ENCODE results near the gene DLGAP4. TPM values are rescaled to one million over a fixed set of nuclear protein-coding genes. Genes with fewer than 3 reads are reported as not detected.

DLGAP4 gene
- total and polyA plus RNA-seq, 9 of the 15 experiments (the other 6 are each of a cell fraction or from before 2014, with no cell fraction given): 0.31 to 34.1 (median 4.5) TPM

DNA sequence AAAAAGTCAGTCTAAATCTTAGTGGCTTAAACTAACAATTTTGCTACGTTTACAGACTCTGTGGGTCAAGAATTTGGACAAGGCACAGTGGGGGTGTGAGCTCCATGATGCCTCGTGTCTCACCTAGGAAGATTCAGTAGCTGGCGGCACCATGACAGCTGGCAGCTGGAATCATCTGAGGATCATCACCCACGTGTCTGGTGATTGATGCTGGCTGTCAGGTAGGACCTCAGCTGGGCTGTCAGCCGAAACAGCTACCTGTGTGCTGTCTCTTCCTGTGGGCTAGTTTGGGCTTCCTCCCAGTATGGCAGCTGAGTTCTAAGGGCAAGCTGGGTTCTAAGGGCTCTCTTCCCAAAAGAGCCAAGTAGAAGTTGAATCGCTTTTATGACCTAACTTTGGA lies 26.4 kb upstream of the DLGAP4 start:
- no peak for FAIRE-seq
- Histone ChIP-seq H3K4me2 (ENCODE audit: insufficient read depth, low read length) (no peak overlapping the region), H3K27ac (ENCODE audit: extremely low read depth, low read depth, low read length) (no peak overlapping the region), H3K79me2 (ENCODE audit: control insufficient read depth, insufficient read depth, low read length) (no peaks in the 10 kb centered on the region), H4K20me1 (replicated peaks; ENCODE audit: control insufficient read depth, insufficient read depth, low read length) (no peaks in the 10 kb centered on the region), H3K9ac (ENCODE audit: insufficient read depth in 1 of 2, low read depth in 2 of 2, low read length in 2 of 2) (no peak overlapping the region), H3K4me3 (no peak overlapping the region), H3K9me1 (ENCODE audit: control insufficient read depth, insufficient read depth, low read length) (no peaks in the 10 kb centered on the region), H3K36me3 (ENCODE audit: control insufficient read depth, insufficient read depth, low read length) (no peaks in the 10 kb centered on the region), H2AFZ (ENCODE audit: low read depth, low read length) (no peak overlapping the region), H3K4me1 (replicated peaks in 1 of 2; ENCODE audit: control insufficient read depth in 2 of 2, insufficient read depth in 2 of 2, low read length in 2 of 2) (no peaks in the 10 kb centered on the region), H3K9me3 (replicated peaks; ENCODE audit: control insufficient read depth, insufficient read depth, low read depth, low read length) (no peaks in the 10 kb centered on the region), H3K27me3 (ENCODE audit: control insufficient read depth in 2 of 2, insufficient read depth in 2 of 2, low read length in 2 of 2) (peaks cover 6 to 46% of the 10 kb centered on the region in 2 experiments; a peak in 4 of 5 replicates)
- intact Hi-C loops (cut with micrococcal nuclease) (no loop called here), in situ Hi-C loops (cut with MboI) (no loop called here)
- DNase-seq (ENCODE audit: extremely low read depth in 1 of 4, low spot score in 3 of 4): no peak
- ChIA-PET POLR2A (interaction anchor here (0.7 to 1.0 kb wide), 4 partner anchors 25 to 251 kb away, joined by 3 to 4 read pairs (median 3); no protein-coding TSS in a partner anchor), CTCF (ENCODE audit: low intra/inter-chr PET ratio) (no interaction called here)
- no TSS peak for BruUV-seq (replicated peaks)
- WGBS (ENCODE audit: insufficient coverage, low coverage, missing lambda C conversion rate): 0% methylated on average over 6 of the region's 6 CpGs
- TF ChIP-seq, protein P1, sequence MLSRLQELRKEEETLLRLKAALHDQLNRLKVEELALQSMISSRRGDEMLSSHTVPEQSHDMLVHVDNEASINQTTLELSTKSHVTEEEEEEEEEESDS (CRISPR knock-in tag; IDR thresholded peaks at IDR 0.05): no peak
- no peak for TF ChIP-seq FOXK2 (conservative IDR thresholded peaks at IDR 0.05 in 1 of 2, IDR thresholded peaks at IDR 0.05 in 1 of 2; ENCODE audit: low read depth in 2 of 2)
- ATAC-seq: no peak

- POLR2A ChIA-PET: interaction anchor here (0.6 to 1.1 kb wide), 3 partner anchors 39 to 1405 kb away, joined by 3 to 5 read pairs (median 3); partner anchors contain the start of gene ACSS2
- Histone ChIP-seq H3K9me1 (ENCODE audit: control insufficient read depth, insufficient read depth, low read length) (no peaks in the 10 kb centered on the region), H3K4me3 (no peak overlapping the region), H3K4me2 (ENCODE audit: insufficient read depth, low read length) (no peak overlapping the region), H3K9me3 (replicated peaks; ENCODE audit: control insufficient read depth, insufficient read depth, low read depth, low read length) (no peaks in the 10 kb centered on the region), H3K9ac (ENCODE audit: insufficient read depth in 1 of 2, low read depth in 2 of 2, low read length in 2 of 2) (no peak overlapping the region), H3K36me3 (ENCODE audit: control insufficient read depth, insufficient read depth, low read length) (no peaks in the 10 kb centered on the region), H3K4me1 (replicated peaks in 1 of 2; ENCODE audit: control insufficient read depth in 2 of 2, insufficient read depth in 2 of 2, low read length in 2 of 2) (no peaks in the 10 kb centered on the region), H4K20me1 (replicated peaks; ENCODE audit: control insufficient read depth, insufficient read depth, low read length) (no peaks in the 10 kb centered on the region), H2AFZ (ENCODE audit: low read depth, low read length) (no peak overlapping the region), H3K27me3 (ENCODE audit: control insufficient read depth in 2 of 2, insufficient read depth in 2 of 2, low read length in 2 of 2) (peaks cover 6 to 41% of the 10 kb centered on the region in 2 experiments; a peak in 3 of 5 replicates), H3K27ac (ENCODE audit: extremely low read depth, low read depth, low read length) (no peak overlapping the region), H3K79me2 (ENCODE audit: control insufficient read depth, insufficient read depth, low read length) (no peaks in the 10 kb centered on the region)
- in situ Hi-C loops (cut with MboI) (no loop called here), intact Hi-C loops (cut with micrococcal nuclease) (no loop called here)
- ATAC-seq (no peak), FAIRE-seq (no peak), DNase-seq (ENCODE audit: extremely low read depth in 1 of 4, low spot score in 3 of 4) (no peak)
- 0% methylated on average over 10 of the region's 10 CpGs for WGBS (ENCODE audit: insufficient coverage, low coverage, missing lambda C conversion rate)
- BruUV-seq (replicated peaks): no TSS peak
- CTCF ChIA-PET (ENCODE audit: low intra/inter-chr PET ratio): no interaction called here
- no peak for TF ChIP-seq EWSR1 (IDR thresholded peaks at IDR 0.05; ENCODE audit: borderline replicate concordance, low read depth, partially characterized antibody)
- no peak for TF ChIP-seq ELF4 (CRISPR knock-in tag; IDR thresholded peaks at IDR 0.05)
- TF ChIP-seq ZNF766 (CRISPR knock-in tag; conservative IDR thresholded peaks at IDR 0.05): no peak
- TF ChIP-seq DDX20 (tag; IDR thresholded peaks at IDR 0.05; ENCODE audit: low read depth): no peak
- no peak for TF ChIP-seq CEBPG (CRISPR knock-in tag; IDR thresholded peaks at IDR 0.05)
- no peak for TF ChIP-seq CEBPG (tag; conservative IDR thresholded peaks at IDR 0.05 in 1 of 2, IDR thresholded peaks at IDR 0.05 in 1 of 2)
- no peak for TF ChIP-seq BDP1 (IDR thresholded peaks at IDR 0.05; ENCODE audit: insufficient read depth, insufficient read length)
- no peak for TF ChIP-seq ZNF511 (CRISPR knock-in tag; IDR thresholded peaks at IDR 0.05)
- TF ChIP-seq HMG20B (CRISPR knock-in tag; IDR thresholded peaks at IDR 0.05): no peak
- TF ChIP-seq ELK3 (CRISPR knock-in tag; IDR thresholded peaks at IDR 0.05): no peak
- no peak for TF ChIP-seq JUNB (CRISPR knock-in tag; conservative IDR thresholded peaks at IDR 0.05)
- no peak for TF ChIP-seq CXXC5 (CRISPR knock-in tag; IDR thresholded peaks at IDR 0.05)
- no peak for TF ChIP-seq SRSF7 (optimal IDR thresholded peaks at IDR 0.05; ENCODE audit: low read depth, low read length)
Observed at GRCh38 chr20:36281785-36282380, 24.3 kb upstream of the DLGAP4 start.

Measured in K562 (cell line).